Measurements from ENCODE around the gene PRR20B. TPM values are rescaled to one million over a fixed set of nuclear protein-coding genes. Genes with fewer than 3 reads are reported as not detected.

Gene PRR20B
- polyA plus RNA-seq, 1 of the 3 experiments (the other 2 are of a cell fraction) = not detected

DNA sequence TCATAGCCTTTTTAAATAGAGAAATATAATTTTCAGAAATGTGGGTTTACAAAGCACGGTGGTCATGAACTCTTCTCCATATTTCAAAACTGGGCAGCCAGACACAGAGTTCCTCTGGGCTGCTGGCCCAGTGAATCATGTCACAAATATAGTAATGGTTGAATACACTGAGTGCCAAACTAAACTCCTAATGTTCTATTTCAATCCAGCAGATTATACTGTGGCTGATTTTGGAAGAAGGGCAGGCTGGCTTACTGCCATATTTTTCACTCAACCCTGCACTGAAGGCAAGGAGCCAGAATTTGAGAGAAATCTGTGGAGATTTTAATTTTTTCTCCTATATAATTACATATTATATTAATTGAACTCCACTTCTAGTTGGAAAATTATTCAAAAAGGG is 23.6 kb upstream of the PRR20B start (continued):
- TF ChIP-seq, protein P1, sequence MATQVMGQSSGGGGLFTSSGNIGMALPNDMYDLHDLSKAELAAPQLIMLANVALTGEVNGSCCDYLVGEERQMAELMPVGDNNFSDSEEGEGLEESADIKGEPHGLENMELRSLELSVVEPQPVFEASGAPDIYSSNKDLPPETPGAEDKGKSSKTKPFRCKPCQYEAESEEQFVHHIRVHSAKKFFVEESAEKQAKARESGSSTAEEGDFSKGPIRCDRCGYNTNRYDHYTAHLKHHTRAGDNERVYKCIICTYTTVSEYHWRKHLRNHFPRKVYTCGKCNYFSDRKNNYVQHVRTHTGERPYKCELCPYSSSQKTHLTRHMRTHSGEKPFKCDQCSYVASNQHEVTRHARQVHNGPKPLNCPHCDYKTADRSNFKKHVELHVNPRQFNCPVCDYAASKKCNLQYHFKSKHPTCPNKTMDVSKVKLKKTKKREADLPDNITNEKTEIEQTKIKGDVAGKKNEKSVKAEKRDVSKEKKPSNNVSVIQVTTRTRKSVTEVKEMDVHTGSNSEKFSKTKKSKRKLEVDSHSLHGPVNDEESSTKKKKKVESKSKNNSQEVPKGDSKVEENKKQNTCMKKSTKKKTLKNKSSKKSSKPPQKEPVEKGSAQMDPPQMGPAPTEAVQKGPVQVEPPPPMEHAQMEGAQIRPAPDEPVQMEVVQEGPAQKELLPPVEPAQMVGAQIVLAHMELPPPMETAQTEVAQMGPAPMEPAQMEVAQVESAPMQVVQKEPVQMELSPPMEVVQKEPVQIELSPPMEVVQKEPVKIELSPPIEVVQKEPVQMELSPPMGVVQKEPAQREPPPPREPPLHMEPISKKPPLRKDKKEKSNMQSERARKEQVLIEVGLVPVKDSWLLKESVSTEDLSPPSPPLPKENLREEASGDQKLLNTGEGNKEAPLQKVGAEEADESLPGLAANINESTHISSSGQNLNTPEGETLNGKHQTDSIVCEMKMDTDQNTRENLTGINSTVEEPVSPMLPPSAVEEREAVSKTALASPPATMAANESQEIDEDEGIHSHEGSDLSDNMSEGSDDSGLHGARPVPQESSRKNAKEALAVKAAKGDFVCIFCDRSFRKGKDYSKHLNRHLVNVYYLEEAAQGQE (IDR thresholded peaks at IDR 0.05; ENCODE audit: low read depth, low read length) = no peak
- TF ChIP-seq, protein P2, sequence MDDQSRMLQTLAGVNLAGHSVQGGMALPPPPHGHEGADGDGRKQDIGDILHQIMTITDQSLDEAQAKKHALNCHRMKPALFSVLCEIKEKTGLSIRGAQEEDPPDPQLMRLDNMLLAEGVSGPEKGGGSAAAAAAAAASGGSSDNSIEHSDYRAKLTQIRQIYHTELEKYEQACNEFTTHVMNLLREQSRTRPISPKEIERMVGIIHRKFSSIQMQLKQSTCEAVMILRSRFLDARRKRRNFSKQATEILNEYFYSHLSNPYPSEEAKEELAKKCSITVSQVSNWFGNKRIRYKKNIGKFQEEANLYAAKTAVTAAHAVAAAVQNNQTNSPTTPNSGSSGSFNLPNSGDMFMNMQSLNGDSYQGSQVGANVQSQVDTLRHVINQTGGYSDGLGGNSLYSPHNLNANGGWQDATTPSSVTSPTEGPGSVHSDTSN (IDR thresholded peaks at IDR 0.05) = no peak
- TF ChIP-seq TAF1 (IDR thresholded peaks at IDR 0.05; ENCODE audit: borderline replicate concordance, low read depth, low read length) = no peak
- no peak for TF ChIP-seq NFIC (IDR thresholded peaks at IDR 0.05; ENCODE audit: borderline replicate concordance)
- no peak for TF ChIP-seq FOSL2 (IDR thresholded peaks at IDR 0.05; ENCODE audit: borderline replicate concordance, low read depth)
- no peak for TF ChIP-seq TCF12 (IDR thresholded peaks at IDR 0.05)

DNA sequence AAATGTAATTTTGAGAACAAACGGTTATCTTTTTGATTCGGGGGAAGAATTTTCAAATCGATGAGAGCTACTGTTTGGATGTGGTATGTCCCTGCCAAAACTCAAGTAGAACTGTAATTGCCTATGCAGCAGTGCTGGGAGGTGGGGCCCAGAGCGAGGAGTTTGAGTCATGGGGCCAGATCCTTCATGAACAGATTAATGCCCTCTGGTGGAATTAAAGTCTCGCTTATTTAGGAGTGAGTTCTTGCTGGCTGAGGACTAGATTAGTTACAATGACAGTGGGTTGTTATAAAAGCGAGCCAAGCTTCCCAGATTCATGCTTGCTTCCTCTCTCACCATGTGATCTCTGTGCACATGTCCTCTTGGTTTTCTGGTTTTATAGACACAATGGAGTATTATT is 18.4 kb upstream of the PRR20B start:
- POLR2A ChIA-PET = no interaction called here
- 3% methylated on average over 6 of the region's 6 CpGs for WGBS (ENCODE audit: low lambda C conversion rate)
- DNase-seq = no peak
- Histone ChIP-seq H3K27ac (ENCODE audit: low read depth in 2 of 2, low read length in 1 of 2) (no peak overlapping the region), H3K4me1 (ENCODE audit: control insufficient read depth in 1 of 2, insufficient read depth in 2 of 2, low read depth in 1 of 2, low read length in 1 of 2) (no peaks in the 10 kb centered on the region), H3K4me2 (no peak overlapping the region), H3K9me3 (no peaks in the 10 kb centered on the region), H2AFZ (ENCODE audit: low read depth) (no peak overlapping the region), H3K79me2 (ENCODE audit: insufficient read depth) (no peaks in the 10 kb centered on the region), H3K27me3 (ENCODE audit: insufficient read depth) (no peaks in the 10 kb centered on the region), H3K36me3 (replicated peaks in 1 of 2; ENCODE audit: control insufficient read depth in 1 of 2, insufficient read depth in 2 of 2, low read length in 1 of 2) (no peaks in the 10 kb centered on the region), H3K9ac (no peak overlapping the region), H3F3A (replicated peaks; ENCODE audit: insufficient read depth) (no peaks in the 10 kb centered on the region), H4K20me1 (ENCODE audit: insufficient read depth) (no peaks in the 10 kb centered on the region), H3K9me2 (0 out of 2 replicates have a peak, but pooled peaks cover 2% of the 10 kb centered on the region), H3K4me3 (ENCODE audit: low read depth in 2 of 2, low read length in 1 of 2) (no peak overlapping the region)
- no peak for TF ChIP-seq FOSL2 (IDR thresholded peaks at IDR 0.05; ENCODE audit: borderline replicate concordance, low read depth)
- TF ChIP-seq, protein P3, sequence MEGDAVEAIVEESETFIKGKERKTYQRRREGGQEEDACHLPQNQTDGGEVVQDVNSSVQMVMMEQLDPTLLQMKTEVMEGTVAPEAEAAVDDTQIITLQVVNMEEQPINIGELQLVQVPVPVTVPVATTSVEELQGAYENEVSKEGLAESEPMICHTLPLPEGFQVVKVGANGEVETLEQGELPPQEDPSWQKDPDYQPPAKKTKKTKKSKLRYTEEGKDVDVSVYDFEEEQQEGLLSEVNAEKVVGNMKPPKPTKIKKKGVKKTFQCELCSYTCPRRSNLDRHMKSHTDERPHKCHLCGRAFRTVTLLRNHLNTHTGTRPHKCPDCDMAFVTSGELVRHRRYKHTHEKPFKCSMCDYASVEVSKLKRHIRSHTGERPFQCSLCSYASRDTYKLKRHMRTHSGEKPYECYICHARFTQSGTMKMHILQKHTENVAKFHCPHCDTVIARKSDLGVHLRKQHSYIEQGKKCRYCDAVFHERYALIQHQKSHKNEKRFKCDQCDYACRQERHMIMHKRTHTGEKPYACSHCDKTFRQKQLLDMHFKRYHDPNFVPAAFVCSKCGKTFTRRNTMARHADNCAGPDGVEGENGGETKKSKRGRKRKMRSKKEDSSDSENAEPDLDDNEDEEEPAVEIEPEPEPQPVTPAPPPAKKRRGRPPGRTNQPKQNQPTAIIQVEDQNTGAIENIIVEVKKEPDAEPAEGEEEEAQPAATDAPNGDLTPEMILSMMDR (IDR thresholded peaks at IDR 0.05) = no peak
- TF ChIP-seq RAD21 (IDR thresholded peaks at IDR 0.05; ENCODE audit: low read length) = no peak
- TF ChIP-seq POLR2AphosphoS5 (IDR thresholded peaks at IDR 0.05; ENCODE audit: low read depth, low read length) = no peak
- TF ChIP-seq RCOR1 (IDR thresholded peaks at IDR 0.05; ENCODE audit: low read length) = no peak
- no peak for TF ChIP-seq CHD2 (IDR thresholded peaks at IDR 0.05; ENCODE audit: low read length, partially characterized antibody)
- TF ChIP-seq, protein P4, sequence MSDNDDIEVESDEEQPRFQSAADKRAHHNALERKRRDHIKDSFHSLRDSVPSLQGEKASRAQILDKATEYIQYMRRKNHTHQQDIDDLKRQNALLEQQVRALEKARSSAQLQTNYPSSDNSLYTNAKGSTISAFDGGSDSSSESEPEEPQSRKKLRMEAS (IDR thresholded peaks at IDR 0.05; ENCODE audit: low read depth) = no peak
- TF ChIP-seq ELF1 (IDR thresholded peaks at IDR 0.05) = no peak
- TF ChIP-seq FOXJ3 (CRISPR knock-in tag; IDR thresholded peaks at IDR 0.05) = no peak
- no peak for TF ChIP-seq GABPA (IDR thresholded peaks at IDR 0.05; ENCODE audit: low read depth)
- TF ChIP-seq, protein P5, sequence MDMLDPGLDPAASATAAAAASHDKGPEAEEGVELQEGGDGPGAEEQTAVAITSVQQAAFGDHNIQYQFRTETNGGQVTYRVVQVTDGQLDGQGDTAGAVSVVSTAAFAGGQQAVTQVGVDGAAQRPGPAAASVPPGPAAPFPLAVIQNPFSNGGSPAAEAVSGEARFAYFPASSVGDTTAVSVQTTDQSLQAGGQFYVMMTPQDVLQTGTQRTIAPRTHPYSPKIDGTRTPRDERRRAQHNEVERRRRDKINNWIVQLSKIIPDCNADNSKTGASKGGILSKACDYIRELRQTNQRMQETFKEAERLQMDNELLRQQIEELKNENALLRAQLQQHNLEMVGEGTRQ (IDR thresholded peaks at IDR 0.05; ENCODE audit: borderline replicate concordance, low read depth, low read length) = no peak
- no peak for TF ChIP-seq JUND (IDR thresholded peaks at IDR 0.05)
- TF ChIP-seq EZH2phosphoT487 (IDR thresholded peaks at IDR 0.05; ENCODE audit: borderline replicate concordance, low read depth) = no peak
- no peak for TF ChIP-seq GATA2 (CRISPR knock-in tag; IDR thresholded peaks at IDR 0.05)
- TF ChIP-seq RXRA (IDR thresholded peaks at IDR 0.05; ENCODE audit: borderline replicate concordance, low read depth) = no peak
- TF ChIP-seq YY1 (IDR thresholded peaks at IDR 0.05; ENCODE audit: low read depth) = no peak
- TF ChIP-seq MXI1 (IDR thresholded peaks at IDR 0.05; ENCODE audit: low read depth, low read length) = no peak
- no peak for TF ChIP-seq MEF2A (IDR thresholded peaks at IDR 0.05; ENCODE audit: borderline replicate concordance, low read depth)
- no peak for TF ChIP-seq SMC3 (IDR thresholded peaks at IDR 0.05; ENCODE audit: low read depth, low read length)
- TF ChIP-seq SIN3A (IDR thresholded peaks at IDR 0.05; ENCODE audit: borderline replicate concordance, low read depth, low read length) = no peak
- CTCF ChIA-PET = no interaction called here

Measured in SK-N-SH (cell line).